OCI-LY3 (cell line): ENCODE results near the gene NEK8.

Experiments used
- CTCF ChIP-seq: fragments of 200-600, 300-600 bp; sonication (generic); IDR thresholded peaks from 2 replicates; pipeline ENCODE4 v1.5.1; 2014; ENCODE audit warnings: antibody characterized with exemption, low read length, low read depth
- EZH2phosphoT487 ChIP-seq: fragments of 200-600 bp; shearing (Covaris generic); IDR thresholded peaks from 2 replicates; pipeline ENCODE4 v1.6.1; 2018; ENCODE audit warnings: antibody characterized with exemption, mixed run types, low read depth

- no peak for TF ChIP-seq CTCF
- TF ChIP-seq EZH2phosphoT487 = no peak
These were observed 43.2 kb upstream of the NEK8 start for GRCh38 chr17:28685366-28685765.
